ENCODE data around the gene ELK3.
"Not testable (repeated sequence)": the region's sequence is repeated elsewhere in the genome, so short reads cannot be mapped to it uniquely, and the experiment has no call there.

ELK3 gene

GRCh38 chr12:96311191-96311590 is 117.0 kb downstream of the ELK3 start:
- no peak for DNase-seq (ENCODE audit: low spot score)

GRCh38 chr12:96313606-96314005 is 119.4 kb downstream of the ELK3 start:
- no peak for DNase-seq (ENCODE audit: low spot score)

- DNase-seq (ENCODE audit: low spot score) = no peak
Observed at GRCh38 chr12:96314723-96315122, 120.5 kb downstream of the ELK3 start.

DNA sequence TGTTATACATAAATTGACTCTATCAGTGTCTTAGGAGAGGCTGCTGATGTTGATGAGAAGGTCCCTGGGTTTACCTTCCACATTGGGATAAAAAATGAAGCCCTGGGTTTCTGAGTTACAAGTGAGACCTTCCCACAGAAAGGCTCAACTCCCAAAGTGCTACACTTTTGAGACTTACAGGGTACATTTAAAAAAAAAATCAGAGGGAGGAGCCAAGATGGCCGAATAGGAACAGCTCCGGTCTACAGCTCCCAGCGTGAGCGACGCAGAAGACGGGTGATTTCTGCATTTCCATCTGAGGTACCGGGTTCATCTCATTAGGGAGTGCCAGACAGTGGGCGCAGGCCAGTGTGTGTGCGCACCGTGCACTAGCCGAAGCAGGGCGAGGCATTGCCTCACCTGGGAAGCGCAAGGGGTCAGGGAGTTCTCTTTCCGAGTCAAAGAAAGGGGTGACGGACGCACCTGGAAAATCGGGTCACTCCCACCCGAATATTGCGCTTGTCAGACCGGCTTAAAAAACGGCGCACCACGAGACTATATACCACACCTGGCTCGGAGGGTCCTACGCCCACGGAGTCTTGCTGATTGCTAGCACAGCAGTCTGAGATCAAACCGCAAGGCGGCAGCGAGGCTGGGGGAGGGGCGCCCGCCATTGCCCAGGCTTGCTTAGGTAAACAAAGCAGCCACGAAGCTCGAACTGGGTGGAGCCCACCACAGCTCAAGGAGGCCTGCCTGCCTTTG is 121.7 kb downstream of the ELK3 start:
- not testable (repeated sequence) for DNase-seq (ENCODE audit: low spot score)

DNA sequence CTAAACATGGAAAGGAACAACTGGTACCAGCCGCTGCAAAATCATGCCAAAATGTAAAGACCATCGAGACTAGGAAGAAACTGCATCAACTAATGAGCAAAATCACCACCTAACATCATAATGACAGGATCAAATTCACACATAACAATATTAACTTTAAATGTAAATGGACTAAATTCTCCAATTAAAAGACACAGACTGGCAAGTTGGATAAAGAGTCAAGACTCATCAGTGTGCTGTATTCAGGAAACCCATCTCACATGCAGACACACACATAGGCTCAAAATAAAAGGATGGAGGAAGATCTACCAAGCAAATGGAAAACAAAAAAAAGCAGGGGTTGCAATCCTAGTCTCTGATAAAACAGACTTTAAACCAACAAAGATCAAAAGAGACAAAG is 123.6 kb downstream of the ELK3 start:
- DNase-seq (ENCODE audit: low spot score) = not testable (repeated sequence)
